GM12872 (cell line): ENCODE results near the gene SMG1.

Experiments used
- TF ChIP-seq, protein P1 (sequence below): IDR thresholded peaks from 3 replicates; pipeline ENCODE4 v1.5.1; 2011; ENCODE audit warnings: low read depth, mild to moderate bottlenecking, low read length, moderate library complexity; ENCODE audit not compliant: insufficient read depth

The SMG1 gene

DNA sequence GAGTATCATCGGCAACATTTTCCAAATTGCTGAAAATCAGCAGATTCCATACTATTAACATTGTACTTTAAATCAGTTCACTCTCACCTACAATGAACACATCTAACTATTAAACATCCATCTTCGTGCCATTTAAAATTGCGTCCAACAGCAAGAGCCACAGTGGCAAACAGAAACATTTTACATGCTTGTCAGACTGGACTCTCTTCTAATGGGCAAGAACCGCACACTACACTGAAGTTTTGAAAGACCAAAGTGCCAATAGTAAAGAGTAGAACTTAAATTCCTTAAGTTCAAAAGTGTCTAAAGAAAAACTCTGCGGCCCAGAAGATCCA, 136.7 kb downstream of the SMG1 start:
- TF ChIP-seq, protein P1, sequence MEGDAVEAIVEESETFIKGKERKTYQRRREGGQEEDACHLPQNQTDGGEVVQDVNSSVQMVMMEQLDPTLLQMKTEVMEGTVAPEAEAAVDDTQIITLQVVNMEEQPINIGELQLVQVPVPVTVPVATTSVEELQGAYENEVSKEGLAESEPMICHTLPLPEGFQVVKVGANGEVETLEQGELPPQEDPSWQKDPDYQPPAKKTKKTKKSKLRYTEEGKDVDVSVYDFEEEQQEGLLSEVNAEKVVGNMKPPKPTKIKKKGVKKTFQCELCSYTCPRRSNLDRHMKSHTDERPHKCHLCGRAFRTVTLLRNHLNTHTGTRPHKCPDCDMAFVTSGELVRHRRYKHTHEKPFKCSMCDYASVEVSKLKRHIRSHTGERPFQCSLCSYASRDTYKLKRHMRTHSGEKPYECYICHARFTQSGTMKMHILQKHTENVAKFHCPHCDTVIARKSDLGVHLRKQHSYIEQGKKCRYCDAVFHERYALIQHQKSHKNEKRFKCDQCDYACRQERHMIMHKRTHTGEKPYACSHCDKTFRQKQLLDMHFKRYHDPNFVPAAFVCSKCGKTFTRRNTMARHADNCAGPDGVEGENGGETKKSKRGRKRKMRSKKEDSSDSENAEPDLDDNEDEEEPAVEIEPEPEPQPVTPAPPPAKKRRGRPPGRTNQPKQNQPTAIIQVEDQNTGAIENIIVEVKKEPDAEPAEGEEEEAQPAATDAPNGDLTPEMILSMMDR, result no peak

DNA sequence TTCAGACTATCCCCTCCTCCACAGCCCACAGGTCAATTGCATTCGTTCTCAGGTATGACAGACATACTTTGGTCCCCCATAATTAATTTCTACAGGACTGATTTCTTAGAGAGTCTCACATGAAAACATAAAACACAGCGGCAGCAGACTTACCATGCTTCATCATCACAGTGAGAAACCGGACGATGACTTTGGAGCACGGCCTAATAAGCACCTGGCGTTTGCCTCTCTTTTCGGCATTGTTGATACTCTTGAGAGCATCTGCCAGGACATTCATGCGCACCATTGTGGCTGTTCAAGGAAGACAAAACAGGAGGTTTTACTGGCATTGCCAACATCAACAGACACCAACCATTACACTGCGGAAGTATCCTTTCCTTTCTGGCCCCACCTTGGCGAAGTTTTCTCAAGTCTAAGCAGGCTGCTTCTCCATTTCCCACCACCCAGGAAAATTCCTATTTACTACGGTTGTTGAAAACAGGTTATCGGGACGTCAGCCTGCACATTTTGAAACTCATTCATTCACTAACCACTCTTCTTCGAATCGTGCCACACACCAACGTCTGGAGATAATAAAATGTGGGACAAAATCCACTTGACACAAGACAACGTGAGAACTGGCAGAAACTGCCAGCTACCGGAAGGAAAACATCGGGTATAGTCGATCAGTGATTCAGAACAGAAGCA, 137.2 kb downstream of the SMG1 start:
- TF ChIP-seq, protein P1, result no peak

DNA sequence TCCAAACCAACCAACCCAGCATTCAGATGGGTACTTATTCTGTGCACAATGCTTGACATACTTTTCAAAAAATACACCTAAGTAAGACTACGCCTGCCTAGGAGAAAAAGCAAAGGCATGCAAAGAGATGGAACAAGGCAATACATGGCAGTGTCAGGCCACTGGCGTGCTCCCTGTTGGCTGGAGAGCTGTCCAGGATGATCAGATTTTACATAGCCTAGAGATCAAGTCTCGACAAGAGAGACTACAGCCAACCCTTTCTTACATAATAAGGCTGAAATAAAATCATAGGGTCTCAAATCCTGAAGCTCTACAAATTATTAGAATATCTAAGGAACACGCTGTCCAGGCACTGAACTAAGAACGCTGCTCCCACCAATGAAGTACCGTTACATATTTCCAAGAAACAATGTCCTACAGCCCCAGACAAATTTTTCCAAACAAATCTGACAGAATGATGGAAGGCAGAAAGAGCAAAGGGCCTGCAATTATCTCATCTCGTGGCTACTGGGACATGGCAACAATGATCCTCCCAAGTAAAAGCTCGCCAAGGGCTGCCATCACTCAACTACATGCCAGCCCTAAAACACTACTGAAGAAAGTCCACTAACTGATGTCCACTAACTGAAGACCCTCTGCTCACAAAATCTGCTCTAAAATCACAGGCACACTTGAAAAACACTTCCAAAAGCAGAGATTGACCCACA, 141.1 kb downstream of the SMG1 start:
- TF ChIP-seq, protein P1, result no peak

DNA sequence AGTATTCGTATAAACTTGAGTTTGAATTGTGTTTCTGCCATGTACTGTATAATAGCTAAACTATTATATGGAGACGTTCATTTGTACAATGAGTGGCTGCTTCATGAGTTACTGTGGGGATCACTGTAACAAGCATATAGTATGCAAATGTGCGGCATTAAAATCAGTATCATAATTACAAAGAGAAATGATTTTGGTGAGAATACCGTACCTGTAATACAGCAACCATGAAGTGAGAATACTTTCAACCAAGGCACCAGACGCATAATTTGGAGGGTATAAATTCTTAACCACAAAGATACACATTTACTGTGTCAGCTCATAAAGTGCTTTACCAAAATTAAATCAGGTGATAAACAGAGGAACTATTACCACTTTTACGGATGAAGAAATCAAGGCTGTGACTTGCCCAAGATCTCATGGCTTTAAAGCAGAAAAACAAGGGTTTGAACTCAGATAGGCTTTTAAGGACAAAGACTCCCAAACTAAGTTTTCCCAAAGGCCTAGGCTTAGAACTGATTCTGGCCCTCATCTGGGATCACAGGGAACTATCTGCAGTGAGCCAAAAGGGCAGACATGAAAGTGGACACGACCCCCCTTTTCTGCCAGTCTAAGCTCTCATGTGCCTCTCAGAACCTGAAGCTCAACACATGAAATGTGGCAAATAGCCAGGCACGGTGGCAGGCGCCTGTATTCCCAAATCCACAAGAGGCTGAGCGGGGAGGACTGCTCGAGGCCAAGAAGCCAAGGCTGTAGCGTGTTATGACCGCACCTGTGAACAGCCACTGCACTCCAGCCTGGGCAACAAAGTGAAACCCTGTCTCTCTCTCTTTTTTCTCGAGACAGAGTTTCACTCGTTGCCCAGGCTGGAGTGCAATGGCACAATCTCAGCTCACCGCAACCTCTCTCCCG, 142.5 kb downstream of the SMG1 start:
- TF ChIP-seq, protein P1, result no peak

DNA sequence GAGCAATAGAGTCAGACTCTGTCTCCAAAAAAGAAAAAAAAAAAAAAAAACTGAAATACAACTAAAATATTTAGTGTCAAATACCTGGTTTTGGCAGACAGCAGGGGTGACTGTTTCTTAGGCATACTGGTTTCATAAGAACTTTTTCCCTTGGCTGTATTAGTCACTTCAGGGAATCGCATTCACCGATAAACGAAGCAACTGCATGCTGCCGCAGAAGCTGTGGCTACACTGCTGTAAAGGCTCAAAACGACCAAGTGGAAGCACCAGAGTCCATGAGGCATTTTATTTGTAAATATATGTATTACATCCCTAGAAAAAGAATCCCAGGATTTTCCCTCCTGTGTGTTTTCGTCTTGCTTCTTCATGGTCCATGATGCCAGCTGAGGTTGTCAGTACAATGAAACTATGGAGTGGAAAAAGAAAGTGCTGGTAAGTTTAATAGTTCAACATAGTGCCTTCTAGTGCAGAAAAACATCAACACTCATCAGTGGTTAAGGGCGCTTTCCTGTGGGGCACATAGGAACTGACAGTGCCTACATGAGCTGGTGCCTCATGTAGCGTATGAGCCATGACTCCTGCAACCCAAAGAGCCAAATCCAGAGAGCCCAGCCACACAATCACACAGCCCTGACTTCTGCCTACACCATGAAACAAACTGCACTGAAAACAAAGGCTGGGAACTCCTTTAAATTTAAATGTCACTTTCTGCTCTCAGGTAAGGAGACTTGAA, 143.3 kb downstream of the SMG1 start:
- TF ChIP-seq, protein P1, result no peak

DNA sequence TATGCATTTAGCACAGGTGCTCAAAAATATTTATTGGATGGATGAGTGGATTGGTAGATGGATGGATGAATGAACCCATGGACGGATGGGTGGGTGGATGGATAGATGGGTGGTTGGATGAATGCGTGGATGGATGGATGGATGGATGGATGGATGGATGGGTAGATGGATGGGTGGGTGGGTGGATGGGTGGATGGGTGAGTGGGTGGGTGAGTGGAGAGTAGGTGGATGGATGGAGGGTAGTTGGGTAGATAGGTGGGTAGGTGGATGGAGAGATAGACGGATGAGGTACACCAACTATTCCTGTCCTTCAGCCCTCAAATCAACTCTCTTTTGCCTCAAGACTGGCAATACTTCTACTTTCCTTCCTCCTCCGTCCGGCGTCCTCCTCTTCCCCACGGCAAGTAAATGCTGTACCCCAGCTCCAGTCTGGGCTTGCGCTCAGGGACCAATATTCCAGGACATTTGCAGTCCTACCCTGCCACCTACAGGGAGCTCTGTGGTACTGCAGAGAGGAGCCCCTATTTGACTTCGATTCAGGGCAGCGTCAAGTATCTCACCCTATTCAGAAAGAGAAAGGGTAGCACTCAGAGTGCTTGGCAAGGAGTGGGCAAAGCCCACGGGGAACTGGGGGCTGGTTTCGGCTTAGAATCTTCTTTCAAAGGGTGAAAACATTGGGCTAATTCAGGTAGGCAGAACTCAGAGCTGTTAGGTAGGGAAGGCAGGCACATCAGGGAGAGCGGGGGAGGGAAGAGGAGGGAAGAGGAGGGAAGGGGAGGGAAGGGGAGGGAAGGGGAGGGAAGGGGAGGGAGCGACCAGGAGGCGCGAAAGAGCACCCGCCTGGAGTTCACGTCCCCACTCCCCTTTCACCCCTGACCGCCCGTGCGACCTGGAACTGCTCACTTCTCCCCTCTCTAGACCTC, 166.3 kb downstream of the SMG1 start:
- TF ChIP-seq, protein P1, result peak; percentile 50; the same call in 2 of the 3 replicates
